SW 1271 (cell line): Measurements from ENCODE around the gene GABBR2.
"Not testable (repeated sequence)": the region's sequence is repeated elsewhere in the genome, so short reads cannot be mapped to it uniquely, and the experiment has no call there.

ENCODE experiments used
- DNase-seq, 2 experiments: peaks; one replicate each; lab custom pipeline; 2025; lab: John Stamatoyannopoulos, UW

Gene GABBR2

GRCh38 chr9:98596486-98596885 is 112.2 kb downstream of the GABBR2 start:
- no peak for DNase-seq

GRCh38 chr9:98594546-98595160 is 114.1 kb downstream of the GABBR2 start:
- DNase-seq: no peak

- DNase-seq: no peak
Observed at GRCh38 chr9:98593354-98594253, 115.1 kb downstream of the GABBR2 start.

GRCh38 chr9:98591696-98592095 is 117.0 kb downstream of the GABBR2 start:
- no peak for DNase-seq

GRCh38 chr9:98590101-98590500 is 118.6 kb downstream of the GABBR2 start:
- no peak for DNase-seq

- no peak for DNase-seq
Observed at GRCh38 chr9:98589102-98589501, 119.6 kb downstream of the GABBR2 start.

GRCh38 chr9:98584853-98585438 is 123.8 kb downstream of the GABBR2 start:
- DNase-seq: not testable (repeated sequence)

- DNase-seq: no peak
Observed at GRCh38 chr9:98584059-98584458, 124.7 kb downstream of the GABBR2 start.

- no peak for DNase-seq
Observed at GRCh38 chr9:98583417-98583816, 125.3 kb downstream of the GABBR2 start.

- no peak for DNase-seq
Observed at GRCh38 chr9:98580956-98581355, 127.8 kb downstream of the GABBR2 start.

- no peak for DNase-seq
Observed at GRCh38 chr9:98579700-98580099, 129.0 kb downstream of the GABBR2 start.

- no peak for DNase-seq
Observed at GRCh38 chr9:98577446-98577845, 131.3 kb downstream of the GABBR2 start.

GRCh38 chr9:98576859-98577258 is 131.9 kb downstream of the GABBR2 start:
- no peak for DNase-seq

GRCh38 chr9:98576354-98576753 is 132.4 kb downstream of the GABBR2 start:
- DNase-seq: no peak

- DNase-seq: no peak
Observed at GRCh38 chr9:98575379-98576346, 133.1 kb downstream of the GABBR2 start.

- DNase-seq: no peak
Observed at GRCh38 chr9:98573749-98574278, 134.9 kb downstream of the GABBR2 start.

GRCh38 chr9:98572796-98573195 is 135.9 kb downstream of the GABBR2 start:
- no peak for DNase-seq

- no peak for DNase-seq
Observed at GRCh38 chr9:98572054-98572627, 136.6 kb downstream of the GABBR2 start.

GRCh38 chr9:98571643-98572042 is 137.1 kb downstream of the GABBR2 start:
- DNase-seq: no peak

GRCh38 chr9:98570663-98571440 is 137.9 kb downstream of the GABBR2 start:
- no peak for DNase-seq
